OCI-LY3 (cell line): ENCODE measurements around the gene GNAI2.

ENCODE experiments used
- H2AFZ ChIP-seq: fragments of 200-600, 300-600 bp; shearing (Covaris generic); 2 replicates; pipeline ENCODE4 v1.6.0; 2014; ENCODE audit warnings: antibody characterized with exemption, low read depth, low read length
- H3K27ac ChIP-seq: fragments of 200-600, 300-600 bp; sonication (generic); 2 replicates; pipeline ENCODE4 v1.5.1; 2014; ENCODE audit warnings: mild to moderate bottlenecking, low read length, moderate library complexity, mixed read lengths
- H3K27me3 ChIP-seq: fragments of 200-600, 300-600 bp; sonication (generic); 2 replicates; pipeline ENCODE4 v1.6.1; 2014; ENCODE audit warnings: low read depth, low read length, mixed read lengths
- H3K36me3 ChIP-seq: fragments of 200-600, 300-600 bp; sonication (generic); replicated peaks from 2 replicates; pipeline ENCODE3; 2014; ENCODE audit warnings: low read depth, low read length, mixed read lengths
- H3K4me1 ChIP-seq: fragments of 300-600, 200-600 bp; sonication (generic); 2 replicates; pipeline ENCODE4 v1.6.1; 2014; ENCODE audit warnings: low read length, mixed read lengths
- H3K4me2 ChIP-seq: fragments of 200-600, 300-600 bp; sonication (generic); 2 replicates; pipeline ENCODE4 v1.6.1; 2014; ENCODE audit warnings: low read length, mixed read lengths
- H3K4me3 ChIP-seq: fragments of 300-600, 200-600 bp; sonication (generic); 2 replicates; pipeline ENCODE4 v1.5.1; 2014; ENCODE audit warnings: antibody characterized with exemption, mild to moderate bottlenecking, low read length, moderate library complexity
- H3K79me2 ChIP-seq: fragments of 300-600, 200-600 bp; shearing (Covaris generic); 2 replicates; pipeline ENCODE4 v1.6.1; 2014; ENCODE audit warnings: mild to moderate bottlenecking, low read length, mixed read lengths
- H3K9ac ChIP-seq: fragments of 300-600, 200-600 bp; shearing (Covaris generic); 2 replicates; pipeline ENCODE4 v1.6.0; 2014; ENCODE audit warnings: mild to moderate bottlenecking, low read length, moderate library complexity
- H3K9me3 ChIP-seq: fragments of 200-600, 300-600 bp; shearing (Covaris generic); 2 replicates; pipeline ENCODE4 v1.6.1; 2014; ENCODE audit warnings: low read length, mixed read lengths; ENCODE audit not compliant: insufficient read depth
- H4K20me1 ChIP-seq: fragments of 200-600, 300-600 bp; sonication (generic); 2 replicates; pipeline ENCODE4 v1.6.1; 2016; ENCODE audit warnings: low read length, mixed read lengths; ENCODE audit not compliant: insufficient read depth
- CTCF ChIP-seq: fragments of 200-600, 300-600 bp; sonication (generic); IDR thresholded peaks from 2 replicates; pipeline ENCODE4 v1.5.1; 2014; ENCODE audit warnings: antibody characterized with exemption, low read length, low read depth
- EZH2phosphoT487 ChIP-seq: fragments of 200-600 bp; shearing (Covaris generic); IDR thresholded peaks from 2 replicates; pipeline ENCODE4 v1.6.1; 2018; ENCODE audit warnings: antibody characterized with exemption, mixed run types, low read depth

Gene GNAI2

GRCh38 chr3:50190936-50191660 lies 44.9 kb upstream of the GNAI2 start, which contains the start of gene GNAT1:
Gene GNAT1, plus strand, starts transcription at chr3:50191610. Its CDS starts 116 bp downstream, at chr3:50191726.
- no peaks in the 10 kb centered on the region for H3K27me3 ChIP-seq
- no peaks in the 10 kb centered on the region for H3K79me2 ChIP-seq
- no peak within 1 kb of the TSS for H2AFZ ChIP-seq
- H3K4me2 ChIP-seq: no peak within 1 kb of the TSS
- H3K27ac ChIP-seq: no peak within 1 kb of the TSS
- TF ChIP-seq EZH2phosphoT487 (no peak), CTCF (no peak)
- H3K4me3 ChIP-seq: no peak within 1 kb of the TSS
- no peaks in the 10 kb centered on the region for H3K36me3 ChIP-seq
- H4K20me1 ChIP-seq: no peaks in the 10 kb centered on the region
- no peaks in the 10 kb centered on the region for H3K9me3 ChIP-seq
- H3K9ac ChIP-seq: no peak within 1 kb of the TSS
- H3K4me1 ChIP-seq: no peaks in the 10 kb centered on the region

GRCh38 chr3:50192124-50192523 lies 43.9 kb upstream of the GNAI2 start:
- Histone ChIP-seq H3K9ac (no peak overlapping the region), H3K4me1 (no peaks in the 10 kb centered on the region), H3K4me3 (no peak overlapping the region), H3K27me3 (no peaks in the 10 kb centered on the region), H3K4me2 (no peak overlapping the region), H3K79me2 (no peaks in the 10 kb centered on the region), H2AFZ (no peak overlapping the region), H3K27ac (no peak overlapping the region), H4K20me1 (no peaks in the 10 kb centered on the region), H3K9me3 (no peaks in the 10 kb centered on the region), H3K36me3 (no peaks in the 10 kb centered on the region)
- TF ChIP-seq CTCF (no peak), EZH2phosphoT487 (no peak)

GRCh38 chr3:50192689-50193141 lies 43.3 kb upstream of the GNAI2 start:
- H3K4me1 ChIP-seq: no peaks in the 10 kb centered on the region

GRCh38 chr3:50193286-50193685 lies 42.7 kb upstream of the GNAI2 start:
- Histone ChIP-seq H3K27me3 (no peaks in the 10 kb centered on the region), H3K4me1 (no peaks in the 10 kb centered on the region), H4K20me1 (no peaks in the 10 kb centered on the region), H2AFZ (no peak overlapping the region), H3K4me2 (no peak overlapping the region), H3K36me3 (no peaks in the 10 kb centered on the region), H3K9me3 (no peaks in the 10 kb centered on the region), H3K4me3 (no peak overlapping the region), H3K9ac (no peak overlapping the region), H3K27ac (no peak overlapping the region), H3K79me2 (no peaks in the 10 kb centered on the region)
- no peak for TF ChIP-seq CTCF
- no peak for TF ChIP-seq EZH2phosphoT487

More at GRCh38 chr3:50192689-50193141, 43.3 kb upstream of the GNAI2 start:
- no peaks in the 10 kb centered on the region for H3K79me2 ChIP-seq
- no peaks in the 10 kb centered on the region for H3K36me3 ChIP-seq
- H3K27me3 ChIP-seq: no peaks in the 10 kb centered on the region
- peak; percentile 98 for TF ChIP-seq CTCF
- TF ChIP-seq EZH2phosphoT487: no peak
- no peak overlapping the region for H2AFZ ChIP-seq
- H4K20me1 ChIP-seq: no peaks in the 10 kb centered on the region
- no peaks in the 10 kb centered on the region for H3K9me3 ChIP-seq
- H3K4me3 ChIP-seq: no peak overlapping the region
- no peak overlapping the region for H3K27ac ChIP-seq
- H3K4me2 ChIP-seq: no peak overlapping the region; the same call in 1 of the 2 replicates
- H3K9ac ChIP-seq: no peak overlapping the region
